Forelimb muscle (tissue), 1 donor: ENCODE data around the gene PTH1R. TPM values are rescaled to one million over a fixed set of nuclear protein-coding genes. Genes with fewer than 3 reads are reported as not detected.

Experiments used
- DNase-seq: peaks from one replicate; pipeline ENCODE4 v3.0.0-alpha.2; 2013; ENCODE audit warnings: low read depth
- polyA plus RNA-seq: library from polyadenylated mRNA; unstranded; fragments of 120-200 nt; gene quantifications from one replicate; pipeline ENCODE4 v1.2.1, GENCODE V29; 2013; ENCODE audit not compliant: insufficient read length

The PTH1R gene
- polyA plus RNA-seq, 1 donor = 10.9 TPM

DNA sequence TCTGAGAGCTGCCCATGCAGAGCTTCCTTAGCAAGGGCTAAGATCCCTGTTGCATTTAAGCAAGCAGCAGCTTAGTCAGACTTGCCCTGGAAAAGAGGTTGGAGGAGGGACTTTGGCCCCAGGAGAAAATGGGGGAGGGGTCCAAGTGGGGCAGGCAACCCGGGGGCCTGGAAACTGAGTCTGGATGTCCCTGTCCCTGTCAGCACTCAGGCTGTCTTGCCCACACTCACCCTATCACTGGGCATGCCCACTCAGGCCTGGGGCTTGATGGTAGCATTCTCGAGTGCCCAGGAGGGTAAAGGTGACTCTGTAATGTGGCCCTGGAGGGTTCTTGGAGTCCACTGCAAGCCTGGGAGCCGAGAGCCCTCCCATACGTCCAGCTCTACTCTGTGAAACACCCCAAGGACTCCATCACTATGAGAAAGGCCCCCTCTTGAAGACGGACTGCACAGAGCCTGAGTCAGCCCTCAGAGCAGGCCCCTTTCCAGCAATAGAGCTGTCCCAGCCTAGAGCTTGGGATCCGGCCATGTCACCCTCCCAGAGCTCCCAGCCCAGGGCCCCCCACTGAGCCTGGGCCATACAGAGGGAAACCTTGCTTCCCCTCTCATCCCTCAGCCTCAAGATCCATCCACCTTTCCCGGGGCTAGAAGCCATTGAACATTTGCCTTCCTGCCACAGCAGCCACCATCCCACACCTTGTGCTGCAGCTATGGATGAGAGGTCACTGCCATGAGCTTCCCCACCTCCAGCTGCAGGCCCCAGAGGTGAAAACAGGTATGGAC lies 27.6 kb upstream of the PTH1R start:
- DNase-seq = no peak

DNA sequence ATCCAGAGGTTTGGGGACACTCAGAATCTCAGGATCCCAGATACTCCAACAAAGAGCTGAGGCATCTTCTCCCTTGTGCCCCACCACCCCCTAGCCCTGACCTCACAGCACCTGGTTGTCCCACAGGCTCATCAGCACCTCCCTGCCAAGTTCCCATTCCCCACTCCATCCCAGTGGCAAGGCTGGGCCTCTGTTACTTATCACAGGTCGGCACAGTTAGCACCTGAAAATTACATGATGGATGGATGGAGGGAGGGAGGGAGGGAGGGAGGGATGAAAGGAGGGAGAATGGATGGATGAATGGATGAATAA lies 27.1 kb upstream of the PTH1R start:
- no peak for DNase-seq

DNA sequence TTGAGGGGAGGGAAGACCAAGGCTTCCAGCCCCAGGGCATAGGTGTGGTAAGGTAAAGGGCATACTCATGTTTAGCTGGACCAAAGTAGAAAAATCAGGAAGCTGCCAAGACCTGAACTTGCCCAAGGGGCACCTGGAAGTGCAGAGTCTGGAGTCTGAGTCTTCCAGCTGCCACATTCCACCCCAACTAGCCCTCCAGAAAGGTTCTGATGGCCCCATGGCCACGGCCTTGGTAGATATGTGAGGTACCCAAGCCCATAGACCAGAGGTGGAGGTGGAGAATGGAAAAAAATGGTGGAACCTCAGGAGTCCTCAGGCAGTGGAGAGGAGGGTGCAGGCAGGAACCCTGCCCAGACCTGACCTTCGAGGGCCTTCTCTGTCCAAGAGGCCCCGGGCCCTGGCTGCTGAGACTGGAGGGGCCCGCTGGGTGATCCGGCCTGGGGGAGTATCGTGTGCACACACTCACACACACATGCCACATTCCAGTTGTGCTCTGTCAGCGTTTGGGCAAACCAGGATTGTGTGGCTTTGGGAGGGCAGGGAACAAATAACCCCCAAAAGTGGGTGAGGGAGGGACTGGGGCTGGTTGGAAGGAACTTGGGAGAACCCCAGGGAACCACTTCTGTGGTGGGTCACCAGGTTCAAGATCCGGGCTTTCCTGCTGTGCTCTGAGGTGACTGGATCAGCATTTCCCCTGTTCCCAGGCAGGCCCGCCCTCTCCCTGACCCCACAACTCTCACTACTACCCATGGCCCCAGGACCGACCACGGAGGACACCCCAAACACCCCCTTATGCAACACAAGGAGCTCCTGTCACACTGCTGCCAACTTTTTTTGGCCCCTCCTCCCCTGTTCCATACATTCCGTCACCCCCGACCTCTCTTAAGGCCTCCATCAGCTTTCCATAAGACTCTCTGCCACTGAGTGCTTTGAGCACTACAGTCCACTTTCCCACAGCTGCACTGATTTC lies 25.9 kb upstream of the PTH1R start:
- DNase-seq = no peak

DNA sequence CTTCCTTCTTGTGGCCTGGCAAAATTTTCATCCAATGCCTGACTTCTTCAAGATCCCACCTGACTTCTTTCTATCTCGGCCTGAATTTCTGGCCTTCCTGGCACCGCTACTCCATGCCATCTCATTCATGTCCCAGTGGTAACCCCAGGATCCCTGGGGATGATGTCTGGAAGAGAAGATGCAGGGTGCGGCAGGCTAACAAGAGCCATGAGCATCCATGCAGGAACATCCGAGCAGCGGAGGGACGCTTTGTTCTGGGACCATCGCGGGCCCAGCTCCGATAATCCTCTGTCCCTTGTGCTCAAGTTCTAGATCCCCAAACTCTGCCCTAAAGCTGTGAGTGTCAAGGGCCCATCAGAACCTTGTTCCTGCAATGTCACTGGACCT lies 25.2 kb upstream of the PTH1R start:
- DNase-seq = no peak

DNA sequence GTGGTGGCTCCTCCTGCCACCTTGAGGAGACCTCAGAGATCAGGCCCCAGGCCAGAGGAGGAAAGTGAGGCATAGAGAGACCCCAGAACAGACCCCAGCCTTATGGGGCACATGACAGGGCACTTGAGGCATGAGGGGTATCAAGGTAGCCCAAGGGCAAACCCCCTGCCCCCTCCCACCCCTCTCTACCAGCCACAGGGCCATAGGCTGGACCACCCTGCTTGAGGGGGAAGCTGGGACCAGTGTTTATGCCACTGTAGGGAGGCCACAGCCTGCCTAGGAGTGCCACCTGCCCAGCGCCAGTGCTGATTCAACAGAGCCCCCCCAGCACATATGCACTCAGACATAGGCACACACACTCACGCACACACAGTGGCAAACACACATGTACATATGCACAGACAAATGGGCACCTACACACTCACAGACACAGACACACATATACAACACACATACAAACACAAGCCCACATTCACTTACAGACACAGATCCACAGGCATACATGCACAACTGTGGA lies 24.6 kb upstream of the PTH1R start:
- no peak for DNase-seq

DNA sequence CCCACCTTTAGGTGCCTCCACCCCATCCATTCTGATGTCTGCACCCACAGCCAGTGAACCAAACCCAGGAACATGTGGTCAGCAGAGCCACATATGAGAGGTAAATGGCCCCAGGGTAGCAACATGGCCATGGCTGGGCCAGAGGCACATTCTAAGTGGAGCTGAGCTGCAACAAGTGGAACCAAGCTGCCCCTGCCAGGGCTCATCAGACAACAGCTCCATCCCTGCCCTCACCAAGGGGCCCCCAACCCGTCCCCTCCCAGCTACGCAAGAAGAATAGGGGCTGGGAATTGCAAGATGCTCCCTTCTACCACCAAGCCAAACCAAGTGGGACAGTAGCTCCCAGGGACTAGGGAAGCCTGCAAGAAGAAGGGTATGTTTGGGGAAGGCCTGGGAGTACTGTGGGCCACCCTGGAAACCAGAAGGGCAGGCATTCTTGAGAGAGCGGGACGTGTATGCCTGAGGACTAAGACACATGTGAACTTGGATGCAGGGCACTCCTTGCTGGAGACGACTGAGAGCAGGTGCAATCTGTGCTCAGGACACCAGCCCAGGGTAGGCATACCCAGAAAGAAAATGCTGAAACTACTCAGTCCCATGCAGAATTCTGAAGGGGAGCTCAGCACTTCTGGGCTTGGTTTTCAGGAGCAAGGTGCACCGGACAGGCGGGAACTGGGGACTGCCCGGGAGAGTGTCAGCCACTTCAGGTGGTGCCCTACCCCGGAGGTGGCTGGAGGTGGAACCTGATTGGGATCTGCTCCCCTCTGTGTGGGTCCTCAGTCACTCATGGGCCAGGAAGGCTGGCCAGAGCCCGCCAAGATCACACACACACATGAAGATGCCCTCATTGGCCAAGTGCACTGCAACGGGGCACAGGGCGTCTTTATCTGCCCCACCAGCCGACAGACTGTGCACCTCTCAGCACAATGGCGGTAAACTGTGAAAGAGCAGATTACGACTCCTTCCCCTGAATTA lies 23.8 kb upstream of the PTH1R start:
- DNase-seq = no peak

DNA sequence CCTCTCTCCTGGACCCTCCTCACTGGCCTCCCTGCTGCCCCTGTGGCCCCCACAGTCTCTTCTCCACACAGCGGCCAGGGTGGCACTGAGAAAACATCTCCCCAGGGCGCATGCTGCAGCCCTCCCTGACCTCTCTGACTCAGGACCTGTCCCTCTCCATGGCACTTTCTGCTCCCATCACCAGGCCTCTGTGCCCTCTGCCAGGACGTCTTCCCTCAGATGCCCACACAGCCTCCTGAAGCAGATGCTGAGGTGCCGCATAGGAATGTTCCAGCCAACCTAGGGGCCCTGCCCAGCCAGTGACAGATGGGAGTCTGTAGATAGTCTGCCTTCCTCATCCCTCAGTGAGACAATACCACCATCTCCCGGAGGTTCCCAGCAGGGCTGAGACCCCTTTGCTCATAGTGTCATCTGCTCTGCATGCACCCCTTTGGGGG lies 22.9 kb upstream of the PTH1R start:
- no peak for DNase-seq

DNA sequence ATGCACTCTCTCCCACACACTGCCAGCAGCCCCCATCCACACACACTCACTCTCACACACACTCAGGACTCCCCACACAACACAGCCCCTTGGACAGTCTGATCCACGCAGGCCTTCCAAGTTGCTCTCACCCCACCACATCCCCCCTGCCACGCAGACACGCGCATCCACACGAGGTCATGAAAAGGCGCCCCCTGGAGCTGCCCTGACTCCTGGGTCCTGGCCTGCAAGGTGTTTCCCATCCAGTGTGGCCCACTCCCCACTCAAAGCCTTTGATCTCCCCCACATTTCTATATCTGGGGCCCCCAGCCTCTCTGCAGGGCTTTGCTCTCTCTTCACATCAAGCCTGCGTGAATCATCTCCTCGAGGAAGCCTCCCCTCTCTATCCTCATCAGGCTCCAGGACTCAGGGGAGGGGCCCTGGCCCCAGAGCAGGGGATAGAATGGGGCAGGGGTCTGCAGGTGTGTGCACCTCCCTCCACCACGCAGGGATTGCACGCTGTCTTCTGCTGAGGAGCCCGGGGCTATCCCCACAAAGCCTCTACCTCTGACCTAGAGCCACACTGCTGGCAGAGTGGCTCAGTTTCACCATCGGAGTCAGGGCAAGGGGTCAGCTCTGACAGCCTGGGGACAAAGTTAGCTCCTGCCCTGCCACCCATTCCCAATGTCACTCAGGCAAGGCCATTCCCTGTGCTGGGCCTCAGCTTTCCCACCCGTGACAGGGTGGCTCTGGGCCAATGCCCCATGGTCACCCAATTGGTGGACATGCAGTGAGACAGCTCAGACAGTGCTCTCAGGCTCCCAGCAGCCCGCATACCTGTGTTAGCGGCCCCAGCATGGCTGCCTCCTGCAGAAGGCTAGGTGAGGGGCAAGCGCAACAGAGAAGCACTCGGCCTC lies 20.7 kb upstream of the PTH1R start:
- DNase-seq = no peak

DNA sequence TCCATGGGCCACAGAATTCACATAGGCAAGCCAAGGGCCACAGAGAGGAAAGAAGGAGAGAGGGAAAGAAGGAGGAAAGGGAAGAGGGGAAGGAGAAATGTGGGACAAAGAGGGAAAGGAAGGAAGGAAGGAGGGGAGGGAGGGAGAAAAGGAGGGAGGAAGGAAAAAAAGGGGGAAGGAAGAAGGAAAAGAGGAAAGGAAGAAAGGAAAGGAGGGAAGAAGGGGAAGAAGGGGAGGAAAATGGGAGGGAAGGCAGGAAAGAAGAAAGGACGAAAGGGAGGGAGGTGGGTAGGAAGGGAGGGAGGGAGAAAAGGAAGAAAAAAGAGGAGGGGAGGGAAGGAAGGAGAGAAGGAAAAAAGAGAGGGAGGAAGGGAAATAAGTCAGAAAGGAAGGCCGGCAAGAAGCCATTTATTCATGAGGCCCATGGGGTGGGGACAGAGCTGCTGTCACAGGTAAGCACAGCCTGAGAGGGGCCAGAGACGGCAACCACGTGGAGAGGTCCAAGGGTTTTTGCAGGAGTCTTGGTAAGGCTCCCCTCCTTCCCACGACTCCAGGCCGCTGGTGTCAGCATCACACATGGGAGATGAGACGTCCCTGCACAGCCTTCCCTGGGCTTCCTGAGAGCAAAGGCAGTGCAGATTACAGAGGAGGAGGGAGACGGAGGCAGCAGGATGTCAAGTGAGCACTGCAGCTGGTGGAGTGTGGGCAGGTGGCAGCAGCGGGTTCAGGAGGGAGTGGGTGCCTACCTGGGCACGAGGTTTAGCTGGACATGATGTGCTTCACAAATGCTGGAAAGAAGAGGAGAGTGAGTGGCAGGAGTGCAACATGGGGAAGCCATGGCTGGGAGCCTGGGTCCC lies 19.8 kb upstream of the PTH1R start:
- no peak for DNase-seq

DNA sequence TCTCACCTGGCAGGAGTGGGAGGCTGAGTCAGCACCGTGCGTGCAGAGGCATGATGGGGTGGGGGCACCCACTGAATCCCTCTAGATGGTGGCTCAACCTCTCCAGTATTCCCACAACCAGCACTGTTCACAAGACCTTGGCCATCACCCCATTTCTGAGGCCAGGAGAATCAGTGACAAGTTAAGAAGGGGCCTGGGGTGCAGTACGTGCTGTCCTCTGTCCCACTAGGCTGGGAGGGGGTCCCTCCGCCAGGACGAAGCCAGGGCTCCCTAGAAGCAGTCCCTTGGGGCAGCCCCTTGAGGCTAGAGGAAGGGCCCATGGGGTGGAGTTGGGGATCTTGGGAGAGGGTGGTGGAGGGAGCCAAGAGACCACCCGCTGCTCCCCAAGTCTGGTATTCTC lies 19.1 kb upstream of the PTH1R start:
- no peak for DNase-seq

DNA sequence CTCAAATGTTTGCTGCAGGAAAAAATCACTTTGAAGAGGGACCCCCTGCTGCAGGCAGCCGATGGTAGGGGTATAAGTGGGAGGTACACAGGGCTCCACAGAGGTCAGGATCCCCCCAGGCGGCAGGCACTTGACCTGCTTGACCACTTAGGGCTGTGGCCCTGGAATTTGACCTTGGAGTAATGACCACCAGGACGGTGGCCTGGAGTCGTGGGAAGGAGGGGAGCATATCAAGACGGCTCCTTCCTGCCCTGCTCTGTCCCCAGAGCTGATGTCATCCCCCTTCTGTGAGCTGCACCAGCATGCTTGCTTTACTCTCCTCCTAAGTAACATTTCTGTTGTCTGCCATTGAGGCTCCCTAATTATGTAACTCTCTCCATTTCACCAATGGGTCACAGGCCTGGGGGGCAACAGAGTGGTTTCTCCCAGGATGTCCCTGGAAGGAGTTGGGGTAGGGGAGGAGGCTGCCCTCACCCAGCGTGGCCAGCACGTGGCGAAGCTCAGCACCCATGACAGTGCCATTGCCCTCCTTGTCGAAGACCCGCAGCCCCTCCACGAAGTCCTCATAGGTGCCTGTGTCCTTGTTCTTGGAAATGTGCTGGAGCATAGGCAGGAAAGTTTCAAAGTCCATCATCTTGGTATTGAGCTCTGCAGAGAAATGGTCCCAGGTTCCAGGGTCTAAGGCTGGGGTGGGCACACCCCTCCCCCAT lies 18.4 kb upstream of the PTH1R start:
- DNase-seq = no peak

DNA sequence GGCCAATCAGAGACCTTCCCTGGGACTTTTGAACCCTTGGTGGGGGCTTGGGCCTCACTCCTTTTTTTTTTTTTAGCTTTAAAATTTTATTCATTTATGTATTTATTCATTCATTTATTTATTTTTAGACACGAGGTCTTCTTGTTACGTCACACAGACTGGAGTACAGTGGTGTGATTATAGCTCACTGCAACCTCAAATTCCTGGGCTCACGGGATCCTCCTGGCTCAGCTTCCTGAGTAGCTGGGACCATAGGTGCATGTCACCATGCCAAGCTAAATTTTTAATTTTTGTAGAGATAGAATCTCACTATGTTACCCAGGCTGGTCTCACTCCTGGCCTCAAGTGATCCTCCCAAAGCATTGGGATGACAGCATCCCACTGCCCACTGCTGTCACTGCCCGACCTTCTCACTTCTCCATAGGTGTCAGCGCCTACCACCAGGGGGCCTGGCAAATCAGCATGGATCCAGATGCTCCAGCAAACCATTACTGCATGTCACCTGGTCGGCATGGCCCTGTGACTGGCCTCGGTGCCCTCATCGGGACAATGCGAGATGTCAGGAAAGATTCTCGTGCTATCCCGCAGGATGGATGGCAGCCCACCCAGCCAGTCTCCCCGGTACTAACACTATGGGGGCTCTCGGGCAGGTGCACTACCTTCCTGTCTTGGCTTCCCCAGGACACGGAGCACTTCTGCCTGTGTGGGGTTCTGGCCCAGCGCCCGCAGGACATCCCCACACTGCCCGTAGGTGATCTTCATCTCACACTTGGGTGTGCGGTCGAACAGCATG lies 17.3 kb upstream of the PTH1R start:
- DNase-seq = no peak

DNA sequence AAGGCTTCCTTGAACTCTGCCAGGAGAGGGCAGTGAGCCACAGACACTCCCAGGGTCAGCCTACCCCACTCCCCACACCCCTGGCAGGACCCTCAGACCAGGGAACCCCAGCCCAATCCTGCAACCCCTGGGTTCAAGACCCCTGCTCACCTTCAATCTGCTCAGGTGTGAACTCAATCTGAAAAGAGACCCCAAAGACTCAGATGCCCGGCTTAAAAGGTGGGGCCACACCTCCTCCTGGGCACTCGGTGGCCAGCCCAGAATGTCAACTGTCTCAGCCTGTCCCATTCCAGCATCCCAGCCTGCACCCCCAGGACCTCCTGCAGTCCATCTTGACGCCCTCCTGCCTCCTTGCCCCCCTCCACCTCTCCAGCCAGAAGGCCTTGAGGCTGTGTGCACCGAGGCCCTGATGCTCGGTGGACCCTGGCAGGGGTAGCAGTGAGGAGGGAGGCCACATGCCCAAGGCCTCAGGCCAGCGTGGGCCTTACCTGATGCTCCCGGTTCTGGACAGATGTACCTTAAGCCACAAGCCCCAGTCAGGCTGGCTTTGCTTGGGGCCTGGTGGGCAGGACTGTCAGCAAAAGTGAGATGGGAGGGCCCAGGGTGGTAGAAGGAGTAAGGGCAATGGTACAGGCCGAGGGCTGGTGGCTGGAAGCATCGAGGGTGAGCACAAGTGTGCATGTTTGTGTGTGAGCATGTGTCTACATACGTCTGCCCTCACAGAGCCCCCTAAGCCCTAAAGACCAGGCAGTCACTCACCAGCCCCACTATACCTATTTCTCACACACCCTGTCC lies 16.5 kb upstream of the PTH1R start:
- no peak for DNase-seq

DNA sequence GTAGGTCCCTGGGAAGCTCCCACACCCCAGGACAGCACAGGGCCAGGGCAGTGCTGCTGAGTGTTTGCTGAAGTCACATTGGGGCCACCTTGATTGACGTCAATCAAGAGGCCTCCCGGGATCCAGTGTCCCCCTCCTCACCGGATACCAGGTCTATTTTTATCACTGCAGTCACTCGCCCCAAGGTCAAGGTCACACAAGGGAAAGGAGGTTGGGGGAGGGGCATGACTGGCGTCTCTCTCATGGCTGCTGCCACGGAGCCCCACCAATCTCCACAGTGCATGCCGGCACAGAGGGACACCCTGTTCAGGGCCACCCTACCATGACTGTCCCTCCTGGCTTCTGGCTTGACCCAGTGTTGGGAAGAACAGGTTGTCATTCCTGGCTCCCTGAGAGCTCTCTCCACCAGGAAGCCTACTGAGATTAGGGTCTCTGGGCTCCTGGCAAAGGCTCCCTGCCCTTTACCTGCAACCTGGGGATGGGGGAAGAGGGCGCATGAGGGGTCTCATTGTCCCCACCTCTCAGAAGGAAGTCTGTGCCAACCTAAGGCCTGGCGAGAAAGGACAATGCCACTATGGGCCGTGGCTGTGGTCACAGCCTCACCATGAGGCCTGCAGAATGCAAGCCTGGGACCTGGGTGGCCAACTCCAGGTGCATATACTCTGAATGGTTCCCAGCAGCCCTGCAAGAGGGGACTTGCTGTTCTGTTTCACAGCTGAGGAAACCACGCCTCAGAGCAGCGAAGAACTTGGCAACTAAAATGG lies 15.7 kb upstream of the PTH1R start:
- DNase-seq = no peak

DNA sequence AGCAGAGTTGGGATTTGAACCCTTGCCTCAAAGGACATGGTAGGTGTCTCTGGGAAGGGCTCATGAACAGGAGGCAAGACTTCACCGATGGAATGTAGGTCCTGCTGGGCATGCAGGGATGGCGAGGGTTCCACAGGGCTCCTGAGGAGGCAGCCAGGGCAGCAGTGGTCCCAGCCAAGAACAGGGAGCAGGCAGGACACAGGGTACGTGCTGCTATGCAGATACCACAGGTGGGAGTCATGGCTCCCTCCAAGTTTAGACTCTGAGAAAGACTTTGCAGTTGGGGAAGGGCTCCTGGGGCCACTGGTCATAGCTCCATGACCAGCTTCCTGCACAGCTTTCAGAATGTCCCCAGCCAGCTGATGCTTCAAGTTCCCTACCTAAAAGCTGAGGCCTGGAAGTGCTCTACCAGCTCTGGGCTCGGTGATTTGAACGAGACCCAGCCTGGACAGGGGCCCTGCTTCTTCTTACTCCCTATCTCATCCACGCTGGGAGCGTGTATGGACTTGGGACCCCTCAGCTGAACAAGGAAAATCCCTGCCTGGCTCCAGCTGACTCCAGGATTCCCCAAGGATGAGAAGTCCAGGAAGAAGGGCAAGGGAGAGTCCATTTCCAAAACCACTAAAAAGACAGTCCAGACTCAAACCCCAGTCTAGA lies 15.0 kb upstream of the PTH1R start:
- no peak for DNase-seq

DNA sequence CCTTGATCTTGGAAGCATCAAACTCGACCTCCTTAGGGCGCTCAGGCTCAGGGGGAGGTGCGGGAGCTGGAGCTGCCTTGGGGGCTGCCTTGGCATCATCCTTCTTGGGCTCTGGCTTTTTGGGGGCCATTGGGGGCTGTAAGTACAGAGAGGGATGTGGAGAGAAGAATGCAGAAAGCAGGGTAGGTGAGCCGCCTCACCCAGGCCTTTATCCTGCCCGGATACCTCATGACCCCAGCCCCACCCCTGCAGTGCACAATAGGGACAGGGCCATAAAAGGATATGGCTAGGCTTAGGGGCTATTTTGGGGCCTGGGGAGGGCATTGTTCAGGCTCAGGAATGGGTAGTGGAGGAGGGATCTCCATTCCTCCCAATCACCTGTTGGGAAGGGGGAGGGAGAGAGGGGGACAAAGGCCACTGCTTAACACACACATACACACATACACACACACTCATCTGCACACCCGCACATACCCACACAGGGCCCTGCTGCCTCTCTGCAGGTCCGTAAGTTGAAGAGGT lies 14.2 kb upstream of the PTH1R start, which contains the start of gene MYL3:
TSS of gene MYL3 (minus strand) at position 184 of the 522 bp plus-strand sequence. CDS start at position 130, 54 bp downstream.
- no peak for DNase-seq
